HL-60/S4 treated with retinoic acid at 250 ng/mL for 4 days and 3 days (cell line): ENCODE results near the gene PSMB5.
"Not testable (repeated sequence)": the region's sequence is repeated elsewhere in the genome, so short reads cannot be mapped to it uniquely, and the experiment has no call there.

ENCODE experiments used
- in situ Hi-C: fragments of 300-500 bp; cut with MboI; formaldehyde crosslinking; loops from 2 replicates; pipeline ENCODE4 v1.7.0; 2022; ENCODE audit warnings: low sequenced_read_pairs

Gene PSMB5

DNA sequence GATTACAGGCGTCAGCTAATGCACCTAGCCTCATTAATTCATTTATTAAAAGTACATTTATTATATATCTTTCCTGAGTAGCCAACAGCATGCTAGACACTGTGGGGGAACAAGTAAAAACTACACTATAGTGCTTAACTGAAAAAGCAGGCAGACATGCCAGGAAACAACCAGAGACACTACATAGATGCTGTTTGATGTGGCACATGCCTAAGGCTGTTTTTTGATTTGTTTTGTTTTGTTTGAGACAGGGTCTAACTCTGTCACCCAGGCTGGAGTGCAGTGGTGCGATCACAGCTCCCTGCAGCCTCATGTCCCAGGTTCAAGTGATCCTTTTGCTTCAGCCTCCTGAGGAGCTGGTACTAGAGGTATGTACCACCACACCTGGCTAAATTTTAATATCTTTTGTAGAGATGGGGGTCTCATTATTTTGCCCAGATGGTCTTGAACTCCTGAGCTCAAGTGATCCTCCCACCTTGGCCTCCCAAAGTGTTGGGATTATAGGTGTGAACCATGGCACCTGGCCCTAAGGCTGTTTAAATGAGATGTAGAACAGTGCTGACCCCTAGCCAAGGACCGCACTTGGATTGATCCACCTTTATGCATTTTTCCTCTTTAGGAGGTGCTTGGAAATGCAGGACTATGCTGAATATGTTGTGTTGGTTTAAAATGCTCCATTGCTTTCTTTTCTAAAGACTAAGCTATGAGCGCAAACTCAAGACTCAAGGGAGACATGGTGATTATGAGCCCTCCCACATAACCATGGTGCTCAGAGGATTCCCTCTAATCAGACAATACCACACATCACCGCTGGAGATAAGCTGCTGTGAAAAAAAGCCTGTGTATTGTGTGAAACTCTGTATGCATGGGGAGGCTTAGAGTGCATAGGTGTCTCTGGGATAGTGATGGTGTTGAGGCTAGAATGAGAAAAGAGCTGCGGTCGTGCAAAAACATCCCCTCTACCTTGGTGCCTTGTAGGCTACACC lies 14.3 kb downstream of the PSMB5 start:
- in situ Hi-C loops: no loop called here

DNA sequence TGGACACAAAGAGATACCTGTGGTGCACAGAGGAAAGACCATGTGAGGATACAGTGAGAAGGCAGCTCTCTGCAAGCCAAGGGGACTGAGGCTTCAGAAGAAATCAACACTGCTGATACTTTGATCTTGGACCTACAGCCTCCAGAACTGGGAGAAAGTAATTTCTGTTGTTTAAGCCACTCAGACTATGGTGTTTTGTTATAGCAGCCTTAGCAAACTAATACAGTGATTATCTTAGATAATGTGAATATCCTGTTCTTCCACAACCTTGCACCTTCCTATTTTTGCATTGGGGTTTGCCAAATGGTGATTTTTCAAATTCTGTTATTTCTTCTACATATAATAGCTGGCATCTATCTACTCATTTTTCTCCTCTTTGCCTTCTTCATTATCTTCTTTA lies 16.6 kb downstream of the PSMB5 start:
- in situ Hi-C loops: no loop called here

DNA sequence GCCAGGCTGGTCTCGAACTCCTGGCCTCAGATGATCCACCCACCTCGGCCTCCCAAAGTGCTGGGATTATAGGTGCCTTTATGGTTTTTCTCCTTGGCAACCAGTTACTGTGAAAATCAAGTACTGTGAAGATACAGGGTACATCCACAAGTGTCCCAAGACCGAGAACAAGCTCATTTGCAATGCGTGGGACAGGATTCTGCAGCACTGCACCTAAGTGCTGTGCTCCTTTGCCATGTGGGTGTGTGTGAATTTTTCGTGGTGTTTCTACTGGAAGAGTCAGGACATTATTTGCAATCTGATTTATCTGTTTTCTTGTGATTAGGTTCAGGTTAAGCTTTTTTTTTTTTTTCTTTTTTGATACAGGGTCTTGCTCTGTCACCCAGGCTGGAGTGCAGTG lies 17.6 kb downstream of the PSMB5 start:
- in situ Hi-C loops: no loop called here

DNA sequence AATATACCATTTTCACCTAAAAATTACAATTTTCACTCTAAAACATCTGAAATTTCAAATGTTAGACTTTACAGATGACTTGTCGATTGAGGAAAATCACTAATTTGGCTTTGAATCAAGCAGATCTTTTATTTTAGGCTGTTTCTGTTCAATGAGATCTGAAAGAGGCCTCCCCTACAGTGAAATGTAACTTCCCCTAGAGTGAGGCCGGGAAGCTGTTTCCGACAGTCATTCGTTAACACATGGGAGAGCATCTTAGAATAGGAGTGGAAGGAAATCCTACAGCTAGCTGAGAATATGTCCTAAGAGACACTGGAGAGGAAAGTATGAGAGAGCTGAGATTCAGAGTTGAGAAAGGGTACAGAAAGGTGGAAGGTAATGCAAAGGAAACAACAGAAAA lies 19.1 kb downstream of the PSMB5 start:
- in situ Hi-C loops: no loop called here

DNA sequence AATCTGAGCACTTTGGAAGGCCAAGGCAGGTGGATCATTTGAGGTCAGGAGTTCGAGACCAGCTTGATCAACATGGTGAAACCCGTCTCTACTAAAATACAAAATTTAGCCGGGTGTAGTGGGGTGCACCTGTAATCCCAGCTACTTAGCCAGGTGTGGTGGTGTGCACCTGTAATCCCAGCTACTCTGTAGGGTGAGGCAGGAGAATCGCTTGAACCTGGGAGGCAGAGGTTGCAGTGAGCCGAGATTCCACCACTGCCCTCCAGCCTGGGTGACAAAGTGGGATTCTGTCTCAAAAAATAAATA lies 21.0 kb downstream of the PSMB5 start:
- in situ Hi-C loops: not testable (repeated sequence)

- in situ Hi-C loops: no loop called here
Measured at GRCh38 chr14:23013054-23013748, 21.5 kb downstream of the PSMB5 start.

DNA sequence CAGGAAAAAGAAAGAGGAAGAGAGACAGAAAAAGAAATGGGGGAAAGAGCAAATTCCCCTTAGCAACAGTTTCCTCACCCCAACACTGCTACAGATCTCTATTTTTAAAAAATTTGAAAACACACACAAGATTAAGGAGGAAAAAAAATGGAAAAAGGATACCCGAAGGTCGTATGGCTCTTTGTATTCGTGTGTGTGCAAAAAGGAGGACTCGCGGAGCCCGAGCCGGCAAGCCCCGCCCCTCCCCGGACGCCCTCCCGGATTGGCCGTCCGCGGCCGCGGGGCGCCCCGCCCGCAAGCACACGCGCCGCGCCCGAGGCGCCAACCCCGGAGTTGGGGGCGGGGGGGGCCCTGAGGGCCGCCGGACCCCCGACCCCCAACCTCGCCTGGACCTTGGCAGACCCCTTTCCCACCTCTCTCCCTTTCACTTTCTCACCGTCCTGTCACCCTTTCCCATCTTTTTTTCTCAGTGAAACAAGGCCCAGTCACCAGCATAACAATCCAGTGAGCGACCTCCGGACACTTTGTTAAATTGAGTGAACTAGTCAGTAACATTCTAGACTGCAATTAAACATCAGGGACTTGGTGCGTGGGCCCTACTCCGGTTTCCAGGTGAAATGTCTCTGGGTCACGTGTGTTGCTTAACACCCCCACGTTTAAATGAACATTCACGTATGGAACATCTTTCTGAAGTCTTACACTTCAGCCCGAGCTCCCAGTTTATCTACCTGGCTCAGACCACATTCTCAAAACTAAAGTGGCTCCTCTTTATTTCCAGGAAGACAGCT lies 24.6 kb downstream of the PSMB5 start, which contains the start of gene C14orf93:
Gene C14orf93 (minus strand): TSS at position 205 of the 788 bp plus-strand sequence. CDS start 11,120 bp downstream, outside the sequence.
- in situ Hi-C loops: no loop called here

DNA sequence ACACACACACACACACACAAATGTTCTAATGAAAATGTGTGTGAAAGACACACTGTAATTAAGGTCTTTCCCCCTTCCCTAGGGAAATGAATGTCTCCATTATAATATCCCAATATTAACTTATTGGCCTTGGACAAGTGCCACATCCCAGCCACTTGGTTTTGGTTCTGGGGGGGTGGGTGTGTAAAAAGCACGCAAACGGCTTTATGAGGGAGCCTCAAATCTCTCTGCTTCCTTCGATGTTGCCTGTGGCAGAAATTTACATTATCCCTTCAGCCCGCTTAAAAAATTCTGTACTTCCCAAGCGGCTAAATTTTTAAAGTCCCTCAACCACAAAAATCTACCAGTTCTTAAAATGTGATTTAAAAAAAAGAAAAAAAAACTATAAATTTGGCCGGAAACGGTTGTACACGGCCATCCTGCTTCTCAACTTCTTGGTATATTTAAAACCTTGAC lies 25.2 kb downstream of the PSMB5 start:
- in situ Hi-C loops: no loop called here

DNA sequence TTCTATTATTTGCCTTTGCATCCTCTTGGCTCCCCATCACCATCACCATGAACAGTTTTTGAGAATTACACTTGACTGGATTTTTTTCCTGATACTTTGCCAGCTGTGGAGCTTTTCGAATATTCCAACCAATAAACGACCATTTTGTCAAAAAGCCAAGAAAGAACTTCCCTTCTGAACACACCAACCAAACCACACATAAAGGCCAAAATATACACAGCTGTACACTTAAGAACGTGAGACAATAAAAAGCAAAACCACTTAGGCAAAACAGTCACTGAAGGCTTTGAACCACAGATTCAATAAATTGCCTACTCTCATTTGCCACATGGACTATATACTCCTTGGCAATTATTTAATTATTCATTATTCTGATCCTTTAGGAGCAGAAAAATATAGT lies 25.9 kb downstream of the PSMB5 start:
- in situ Hi-C loops: no loop called here

GRCh38 chr14:23006544-23007419 lies 27.9 kb downstream of the PSMB5 start:
- in situ Hi-C loops: no loop called here

GRCh38 chr14:23006188-23006534 lies 28.5 kb downstream of the PSMB5 start:
- in situ Hi-C loops: no loop called here

DNA sequence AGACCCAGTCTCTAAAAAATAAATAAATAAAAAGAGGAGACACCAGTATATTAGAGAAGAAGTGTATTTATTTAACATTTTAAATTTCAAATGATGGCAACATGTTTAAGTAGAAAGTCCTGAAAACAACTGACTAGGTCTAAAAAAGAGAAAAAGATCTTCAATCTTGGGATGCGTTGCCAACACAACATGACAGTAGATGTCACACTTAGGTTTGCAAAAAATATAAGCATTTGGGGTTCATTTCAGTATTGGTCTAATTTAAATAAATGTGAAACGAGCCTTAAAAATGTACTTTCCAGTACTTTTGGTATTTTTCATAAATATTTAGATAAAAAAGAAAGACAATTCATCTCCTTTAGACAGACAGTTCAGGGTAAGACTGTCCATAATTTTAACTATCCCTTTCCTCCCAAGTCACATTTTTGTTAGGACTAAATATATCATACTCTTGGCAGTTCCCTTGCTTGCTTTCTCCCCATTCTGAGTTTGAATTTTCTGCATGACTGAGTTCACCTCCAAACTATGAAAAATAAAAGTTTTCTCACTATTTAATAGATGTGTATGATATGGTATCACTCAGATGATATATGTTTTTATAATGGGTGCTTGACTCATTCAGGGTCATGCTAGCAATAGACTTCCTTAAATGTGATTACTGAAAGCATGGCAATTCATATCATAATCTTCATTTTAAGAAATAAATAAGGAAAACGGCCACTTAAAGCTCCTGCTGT lies 29.1 kb downstream of the PSMB5 start:
- in situ Hi-C loops: no loop called here

DNA sequence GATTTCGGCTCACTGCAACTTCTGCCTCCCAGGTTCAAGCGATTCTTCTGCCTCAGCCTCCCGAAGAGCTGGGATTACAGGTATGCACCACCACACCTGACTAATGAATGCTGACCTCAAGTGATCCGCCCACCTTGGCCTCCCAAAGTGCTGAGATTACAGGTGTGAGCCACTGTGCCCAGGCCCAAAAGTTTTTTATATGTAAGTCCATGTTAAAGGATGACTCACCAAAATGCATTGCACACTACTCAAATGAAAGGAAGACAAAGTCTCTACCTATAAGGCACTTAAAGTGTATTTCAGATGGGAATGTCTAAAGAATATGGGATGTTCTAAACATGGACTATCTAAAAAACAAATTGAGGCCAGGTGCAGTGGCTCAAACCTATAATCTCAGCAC lies 30.4 kb downstream of the PSMB5 start:
- in situ Hi-C loops: not testable (repeated sequence)

- in situ Hi-C loops: no loop called here
Measured at GRCh38 chr14:23002592-23002991, 32.1 kb downstream of the PSMB5 start.

GRCh38 chr14:23000860-23001259 lies 33.8 kb downstream of the PSMB5 start:
- in situ Hi-C loops: no loop called here

GRCh38 chr14:22998329-22999012 lies 36.2 kb downstream of the PSMB5 start:
- in situ Hi-C loops: no loop called here

DNA sequence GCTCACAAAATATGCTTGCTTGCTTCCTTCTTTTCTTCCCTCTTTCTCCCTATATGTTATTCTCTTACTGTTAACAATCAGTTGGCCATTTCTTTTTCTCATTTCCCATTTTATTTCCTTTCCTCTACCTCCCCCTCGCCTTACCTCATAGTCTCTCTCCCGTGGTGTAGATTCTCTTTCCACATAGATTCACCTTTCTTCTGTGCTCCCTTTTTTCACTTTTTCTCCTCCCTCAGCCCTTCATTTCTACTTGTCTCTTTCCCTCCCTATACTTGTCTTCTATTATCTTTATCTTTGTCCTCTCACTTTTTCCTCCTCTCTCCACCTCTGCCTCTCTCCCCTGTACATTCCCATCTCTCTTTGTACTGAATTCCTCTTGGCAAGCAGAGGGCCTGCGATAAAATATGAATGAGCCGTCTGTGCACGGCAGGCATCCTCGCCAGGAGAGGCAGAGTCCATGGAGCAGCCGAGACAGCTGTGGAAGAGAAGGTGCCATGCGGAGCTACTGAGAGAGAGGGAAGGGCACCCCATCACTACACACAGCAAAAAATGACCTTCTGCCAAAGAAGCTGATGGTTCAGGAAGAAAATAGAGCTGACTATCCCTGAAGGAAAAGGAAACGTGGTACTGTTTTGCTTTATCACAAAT lies 36.9 kb downstream of the PSMB5 start:
- in situ Hi-C loops: no loop called here

- in situ Hi-C loops: no loop called here
Measured at GRCh38 chr14:22996768-22997654, 37.7 kb downstream of the PSMB5 start.
